ENCODE measurements around the gene B3GNT2.
"Not testable (repeated sequence)": the region's sequence is repeated elsewhere in the genome, so short reads cannot be mapped to it uniquely, and the experiment has no call there.

Gene B3GNT2, protein sequence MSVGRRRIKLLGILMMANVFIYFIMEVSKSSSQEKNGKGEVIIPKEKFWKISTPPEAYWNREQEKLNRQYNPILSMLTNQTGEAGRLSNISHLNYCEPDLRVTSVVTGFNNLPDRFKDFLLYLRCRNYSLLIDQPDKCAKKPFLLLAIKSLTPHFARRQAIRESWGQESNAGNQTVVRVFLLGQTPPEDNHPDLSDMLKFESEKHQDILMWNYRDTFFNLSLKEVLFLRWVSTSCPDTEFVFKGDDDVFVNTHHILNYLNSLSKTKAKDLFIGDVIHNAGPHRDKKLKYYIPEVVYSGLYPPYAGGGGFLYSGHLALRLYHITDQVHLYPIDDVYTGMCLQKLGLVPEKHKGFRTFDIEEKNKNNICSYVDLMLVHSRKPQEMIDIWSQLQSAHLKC

DNA sequence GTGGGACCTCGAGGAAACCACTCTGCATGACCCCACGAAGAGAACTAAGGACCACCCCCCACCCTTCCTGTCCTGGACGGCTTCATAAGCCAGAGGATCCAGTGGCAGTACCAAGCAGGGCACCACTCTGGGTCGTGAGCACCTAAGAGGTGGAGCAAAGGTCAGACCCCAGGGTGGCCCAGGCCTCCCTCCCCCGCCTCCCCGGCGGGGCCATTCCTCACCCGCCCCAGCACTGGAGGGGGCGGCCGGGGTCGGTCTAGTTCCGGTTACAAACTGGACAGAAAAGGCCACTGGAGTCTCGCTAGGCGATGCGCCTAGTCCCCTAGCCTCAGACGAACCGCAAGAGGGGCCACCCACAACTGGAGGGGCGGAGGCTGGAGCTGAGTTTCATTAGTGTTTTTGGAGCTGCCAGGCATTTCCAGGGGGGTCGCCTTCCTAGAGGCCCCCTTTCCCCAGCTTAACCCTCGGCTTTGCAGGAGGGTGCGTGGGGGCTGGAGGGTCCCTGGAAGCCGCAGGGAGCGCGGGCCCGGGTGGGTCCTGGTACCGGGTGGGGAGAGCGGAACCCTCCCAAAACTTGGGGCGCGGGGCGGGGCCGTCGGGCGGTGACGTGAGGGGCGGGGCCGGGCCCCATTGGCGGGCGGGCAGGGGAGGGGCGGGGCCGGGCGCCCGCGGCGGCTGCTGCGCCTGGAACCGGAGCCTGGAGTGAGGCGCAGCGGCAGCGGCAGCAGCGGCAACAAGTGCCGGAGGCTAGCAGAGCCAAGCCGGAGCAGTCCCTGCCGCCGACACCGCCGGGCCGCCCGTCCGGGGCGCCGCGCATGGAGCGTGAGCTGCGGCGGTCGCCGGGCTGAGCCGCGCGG lies at the start of gene B3GNT2:
TSS of gene B3GNT2 (plus strand) at position 695 of the 857 bp plus-strand sequence. CDS start 26,106 bp downstream, outside the sequence.
- no peak for DNase-seq

DNA sequence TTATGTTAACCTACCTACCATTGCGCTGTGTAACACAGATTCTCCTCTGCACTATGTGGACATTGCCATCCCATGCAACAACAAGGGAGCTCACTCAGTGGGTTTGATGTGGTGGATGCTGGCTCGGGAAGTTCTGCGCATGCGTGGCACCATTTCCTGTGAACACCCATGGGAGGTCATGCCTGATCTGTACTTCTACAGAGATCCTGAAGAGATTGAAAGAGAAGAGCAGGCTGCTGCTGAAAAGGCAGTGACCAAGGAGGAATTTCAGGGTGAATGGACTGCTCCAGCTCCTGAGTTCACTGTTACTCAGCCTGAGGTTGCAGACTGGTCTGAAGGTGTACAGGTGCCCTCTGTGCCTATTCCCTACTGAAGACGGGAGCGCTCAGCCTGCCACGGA lies 49.1 kb upstream of the B3GNT2 start:
- DNase-seq, result not testable (repeated sequence)

DNA sequence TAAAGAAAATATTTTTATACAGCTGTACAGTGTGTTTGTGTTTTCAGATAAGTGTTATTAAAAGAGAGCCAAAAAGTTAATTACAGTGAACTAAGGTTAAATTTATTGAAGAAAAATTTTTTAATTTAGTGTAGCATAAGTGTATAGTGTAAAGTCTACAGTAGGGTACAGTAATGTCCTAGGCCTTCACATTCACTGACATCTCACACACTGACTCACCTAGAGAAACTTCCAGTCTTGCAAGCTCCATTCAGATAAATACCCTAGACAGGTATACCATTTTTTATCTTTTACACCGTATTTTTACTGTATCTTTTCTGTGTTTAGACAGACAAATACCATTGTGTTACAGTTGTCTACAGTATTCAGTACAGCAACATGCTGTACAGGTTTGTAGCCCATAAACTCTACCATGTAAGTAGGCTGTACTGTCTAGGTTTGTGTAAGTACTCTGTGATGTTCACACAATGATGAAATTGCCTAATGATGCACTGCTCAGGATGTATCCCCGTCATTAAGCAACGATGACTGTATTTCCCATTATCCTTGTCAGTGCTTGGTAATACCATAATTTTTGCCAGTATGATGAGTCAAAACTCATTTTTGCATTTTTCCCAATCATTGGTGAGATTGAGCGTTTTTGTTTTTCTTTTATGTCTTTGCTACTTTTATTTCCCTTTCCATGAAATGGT lies 48.2 kb upstream of the B3GNT2 start:
- no peak for DNase-seq

DNA sequence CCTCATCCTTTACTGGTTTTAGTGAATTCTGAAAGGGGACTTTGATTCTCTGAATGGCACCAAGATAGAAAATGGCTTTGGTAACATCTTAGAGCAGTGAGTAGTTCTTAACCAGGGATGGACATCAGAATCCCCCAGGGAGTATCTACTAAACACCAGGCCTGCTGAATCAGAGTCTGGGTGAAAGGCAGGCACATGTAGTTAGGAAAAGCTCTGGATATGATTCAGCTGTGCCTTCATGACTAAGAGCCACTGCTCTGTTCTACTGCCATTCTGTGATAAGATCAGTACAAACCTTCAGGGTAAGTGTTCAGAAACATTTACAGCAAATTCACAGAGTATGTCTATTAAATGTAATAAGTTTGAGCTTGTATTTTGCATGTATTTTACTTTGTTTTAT lies 46.2 kb upstream of the B3GNT2 start:
- no peak for DNase-seq

DNA sequence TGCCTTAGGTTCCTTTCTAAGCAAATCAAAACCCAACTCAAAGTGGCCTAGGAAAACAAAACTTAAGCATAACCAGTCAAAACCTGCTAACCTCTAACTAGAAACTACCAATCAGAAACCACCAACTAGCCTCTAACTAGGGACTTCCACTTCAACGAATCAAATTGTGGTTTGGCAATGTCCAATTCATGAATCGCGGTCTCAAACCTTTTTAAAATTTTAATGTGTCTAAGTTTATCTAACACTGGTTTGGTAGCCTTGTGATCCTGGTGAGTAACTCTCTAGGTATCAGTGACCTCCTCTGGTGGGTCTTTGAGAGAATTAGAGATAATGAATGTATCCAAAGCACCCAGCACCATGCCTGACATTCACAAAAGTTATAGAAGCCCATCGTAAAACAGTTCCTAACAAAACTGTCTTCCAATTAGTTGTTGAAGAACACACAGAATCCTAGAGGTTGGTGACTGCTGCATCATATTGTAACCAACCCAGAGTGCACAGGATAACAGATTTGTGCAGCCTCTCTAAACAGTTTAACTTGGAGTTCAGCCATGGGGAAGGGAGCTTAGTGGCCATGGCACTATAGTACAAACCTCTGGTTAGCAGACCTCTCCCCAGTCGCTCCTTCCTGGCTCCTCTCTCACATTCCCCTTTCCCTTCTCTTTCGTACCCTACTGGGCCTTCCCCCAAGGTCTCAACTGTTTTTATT lies 45.2 kb upstream of the B3GNT2 start:
- no peak for DNase-seq

DNA sequence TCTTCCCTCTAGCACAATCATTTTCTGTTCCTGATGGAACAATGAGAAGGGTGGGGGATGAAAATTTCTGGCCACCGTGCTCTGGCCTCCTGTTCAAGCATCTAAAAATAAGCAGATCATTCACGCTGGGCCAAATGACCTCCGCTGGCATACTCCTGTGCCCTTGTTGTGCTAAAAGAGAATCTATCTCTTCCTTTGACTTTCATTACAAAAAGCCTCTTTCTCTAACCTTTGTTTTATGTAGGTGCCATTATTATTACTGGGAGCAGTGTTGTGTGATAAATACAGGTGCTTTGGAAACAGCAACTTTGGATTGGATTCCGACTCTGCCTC lies 44.6 kb upstream of the B3GNT2 start:
- DNase-seq, result no peak

DNA sequence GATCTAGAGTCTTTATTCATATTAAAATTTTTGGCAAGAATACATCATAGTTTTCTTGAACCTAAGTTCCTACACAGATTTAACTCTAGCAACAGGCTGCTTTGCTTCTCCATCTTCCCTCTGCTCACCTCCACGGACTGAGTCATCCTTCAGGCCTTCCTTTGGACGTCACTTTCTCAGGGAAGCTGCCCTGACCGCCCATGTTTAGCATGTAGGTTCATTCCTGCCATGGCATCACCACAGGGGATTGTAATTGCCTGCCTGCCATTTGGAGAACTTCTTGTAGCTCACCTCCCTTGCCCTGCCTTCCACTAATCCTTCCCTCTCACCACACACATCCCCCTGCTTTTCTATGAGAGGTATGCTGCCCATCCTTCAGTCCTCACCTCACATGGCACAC lies 43.9 kb upstream of the B3GNT2 start:
- DNase-seq, result no peak

DNA sequence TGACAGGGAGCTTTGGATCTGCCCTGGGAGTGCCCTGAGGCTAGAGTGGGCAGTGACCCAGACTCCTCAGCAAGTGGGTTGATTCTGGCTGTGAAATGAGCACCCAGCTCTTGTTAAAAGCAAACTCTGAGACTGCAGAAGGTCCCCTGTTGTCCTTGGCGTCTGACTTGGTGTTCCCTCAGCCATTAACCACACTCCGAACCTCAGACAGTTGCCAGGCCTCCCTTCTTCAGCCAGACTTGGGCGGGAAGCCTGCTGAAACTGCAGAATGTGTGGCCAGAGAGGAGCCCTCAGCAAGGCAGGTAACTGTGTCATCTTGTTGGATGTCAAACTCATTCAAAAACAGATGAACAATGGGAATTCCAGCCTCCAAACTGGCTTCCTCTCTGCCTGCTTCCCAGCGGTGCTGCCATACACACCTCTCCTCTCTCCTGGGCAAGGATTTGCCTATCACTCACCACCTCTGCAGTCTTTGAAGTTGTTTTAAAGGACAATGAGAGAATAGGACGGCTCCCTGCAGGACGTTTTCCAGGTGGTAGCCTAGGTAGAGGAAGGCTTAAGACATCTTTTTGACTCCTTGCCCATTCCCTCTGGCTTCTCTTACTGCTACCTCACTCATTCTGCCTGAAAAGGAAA lies 38.9 kb upstream of the B3GNT2 start:
- no peak for DNase-seq

DNA sequence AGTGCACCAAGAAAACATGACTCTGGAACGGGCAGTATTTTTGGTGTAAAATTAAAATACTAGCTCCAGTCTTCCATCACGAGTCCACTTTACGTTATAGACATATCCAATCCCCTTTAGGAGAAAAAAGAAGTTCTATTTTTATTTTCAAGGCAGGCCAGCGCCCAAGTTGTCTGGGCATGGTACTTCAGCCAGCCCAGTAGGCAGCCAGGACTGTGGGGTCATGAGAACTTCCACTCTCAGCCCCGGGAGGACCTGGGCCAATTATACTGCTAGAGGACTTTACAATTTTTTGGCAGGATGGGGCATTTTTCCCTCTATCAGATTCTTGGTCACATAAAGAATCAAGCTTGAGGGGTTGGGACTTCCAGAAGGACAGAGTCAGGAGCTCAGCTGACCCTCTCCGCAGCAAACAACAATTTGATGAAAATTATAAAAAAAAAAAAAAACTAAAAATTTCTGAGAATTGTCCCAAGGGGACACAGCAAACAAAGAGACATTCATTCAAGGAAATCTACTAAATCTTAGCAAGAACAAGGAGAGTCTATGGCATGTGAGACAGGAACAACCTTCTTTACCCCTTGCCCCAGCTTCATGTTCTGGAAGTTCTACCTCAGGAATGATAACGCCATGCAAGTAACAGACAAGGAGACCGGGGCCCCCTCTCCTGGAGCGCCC lies 37.3 kb upstream of the B3GNT2 start:
- no peak for DNase-seq

DNA sequence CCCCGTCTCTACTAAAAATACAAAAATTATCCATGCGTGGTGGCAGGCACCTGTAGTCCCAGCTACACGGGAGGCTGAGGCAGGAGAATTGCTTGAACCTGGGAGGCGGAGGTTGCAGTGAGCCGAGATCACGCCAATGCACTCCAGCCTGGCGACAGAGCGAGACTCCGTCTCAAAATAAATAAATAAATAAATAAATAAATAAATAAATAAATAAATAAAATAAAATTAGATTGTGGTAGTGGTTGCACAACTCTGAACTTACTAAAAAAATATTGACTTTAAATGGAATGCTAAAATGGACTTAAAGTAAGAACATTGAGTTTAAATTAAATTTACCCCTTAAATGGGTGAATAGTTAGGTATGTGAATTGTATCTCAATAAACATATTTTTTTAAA lies 35.2 kb upstream of the B3GNT2 start:
- DNase-seq, result not testable (repeated sequence)

DNA sequence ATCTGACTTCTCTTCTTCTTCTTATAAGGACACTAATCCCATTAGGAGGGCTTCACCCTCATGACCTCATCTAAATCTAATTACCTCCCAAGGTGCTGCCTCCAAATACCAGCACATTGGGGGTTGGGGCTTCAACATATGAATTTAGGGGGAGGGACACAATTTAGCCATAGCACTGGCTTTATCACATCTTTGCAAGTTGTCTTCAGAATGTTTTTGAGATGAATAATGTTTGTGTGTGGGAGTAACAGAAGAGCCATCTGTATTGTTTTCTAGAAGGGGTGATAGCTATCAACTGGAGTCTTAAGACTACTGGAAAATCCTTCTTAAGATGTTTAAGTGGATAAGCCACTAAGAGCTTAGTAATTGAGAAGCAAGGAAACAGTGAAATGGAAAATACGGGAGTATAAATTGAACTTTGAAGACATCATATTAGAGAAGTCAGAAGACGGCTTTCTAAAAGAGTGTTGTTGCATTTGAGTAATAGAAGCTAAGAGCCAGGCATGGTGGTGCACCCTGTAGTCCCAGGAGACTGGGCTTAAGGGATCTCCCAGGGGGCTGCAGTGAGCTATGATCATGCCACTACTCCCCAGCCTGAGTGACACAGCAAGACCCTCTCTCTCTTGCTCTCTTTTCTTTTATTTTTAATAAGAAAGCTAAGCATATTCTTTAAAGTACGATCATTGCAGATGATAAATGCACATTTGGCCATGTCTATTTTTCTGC lies 32.6 kb upstream of the B3GNT2 start:
- DNase-seq, result no peak

DNA sequence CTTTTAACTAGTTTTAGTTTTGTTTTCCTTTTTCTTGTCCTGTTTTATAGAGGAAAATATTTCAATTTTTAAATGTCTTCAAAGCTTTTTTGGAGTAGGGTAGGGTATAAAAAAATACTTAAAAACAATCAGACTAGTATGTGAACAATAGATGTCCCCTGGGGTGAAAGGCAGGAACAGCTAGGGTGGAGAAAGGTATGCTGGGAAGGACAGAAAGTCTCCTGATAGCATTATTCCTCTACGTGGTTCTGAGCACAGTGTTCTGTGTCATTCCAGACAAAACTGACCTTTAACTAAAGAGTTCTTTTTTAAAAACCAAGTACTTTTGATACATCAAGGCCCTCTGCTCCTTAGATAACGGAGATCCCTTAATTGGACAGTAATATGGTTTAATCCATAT lies 32.1 kb upstream of the B3GNT2 start:
- DNase-seq, result no peak

DNA sequence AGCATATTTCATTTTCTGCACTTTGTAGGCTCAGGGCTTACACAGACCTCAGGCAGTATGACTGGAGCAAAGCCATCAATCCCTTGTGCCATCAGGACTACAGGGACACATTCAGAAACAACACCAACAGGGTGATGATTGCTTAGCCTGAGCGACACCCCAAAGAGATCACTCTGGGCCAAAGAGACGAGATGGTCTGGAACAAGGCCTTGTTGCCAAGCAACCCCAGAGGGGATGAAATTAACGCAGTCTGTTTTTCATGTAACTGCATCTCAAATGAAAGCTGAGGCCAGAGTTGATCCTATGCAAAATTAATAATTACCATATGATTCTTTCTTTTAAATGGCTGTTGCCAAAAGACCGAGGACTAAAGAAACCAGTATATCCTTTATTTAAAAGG lies 20.2 kb upstream of the B3GNT2 start:
- DNase-seq, result no peak

DNA sequence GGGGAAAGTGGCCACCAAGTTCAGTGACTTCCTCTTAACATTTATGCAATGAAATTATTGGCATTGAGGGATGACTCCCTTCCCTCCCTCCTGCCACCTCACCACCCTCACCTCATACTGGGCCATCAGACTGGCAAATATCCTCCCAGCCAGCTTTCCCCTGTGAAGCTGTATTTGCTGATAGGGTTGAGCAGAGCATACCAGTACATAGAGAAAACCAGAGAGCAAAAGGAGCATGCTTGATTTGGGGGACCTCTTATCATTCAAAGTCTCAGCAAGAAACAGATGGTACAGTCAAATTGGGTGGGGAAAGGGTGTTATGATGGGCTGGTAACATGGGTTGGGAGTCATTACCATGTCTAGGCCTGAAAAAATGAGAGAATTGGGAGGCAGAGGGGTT lies 19.1 kb upstream of the B3GNT2 start:
- DNase-seq, result no peak

DNA sequence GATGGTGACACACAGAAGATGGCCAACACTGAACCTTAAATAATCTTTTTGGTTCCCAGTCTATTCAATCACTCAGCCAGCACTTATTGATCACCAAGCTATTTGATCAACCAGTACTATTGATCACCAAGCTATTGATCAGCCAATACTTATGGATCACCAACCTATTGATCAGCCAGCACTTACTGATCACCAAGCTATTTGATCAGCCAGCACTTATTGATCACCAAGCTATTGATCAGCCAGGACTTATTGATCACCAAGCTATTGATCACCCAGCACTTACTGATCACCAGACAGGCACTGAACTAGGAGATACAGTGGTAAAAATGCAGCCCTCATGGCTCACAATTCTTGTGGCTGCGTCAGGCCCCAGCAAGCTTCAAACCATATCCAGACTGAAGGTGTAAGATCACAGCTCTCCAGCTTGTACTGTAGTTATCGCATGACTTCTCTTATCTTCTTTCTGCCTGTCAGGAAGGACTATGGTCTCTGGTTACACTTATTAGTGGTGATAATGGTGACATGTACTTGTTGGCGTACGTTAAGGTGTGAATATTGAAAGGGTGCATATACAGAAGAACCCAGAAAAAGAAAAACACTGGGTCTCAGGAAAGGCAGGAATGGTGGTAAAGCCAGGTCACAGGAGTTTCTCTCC lies 18.4 kb upstream of the B3GNT2 start:
- no peak for DNase-seq

DNA sequence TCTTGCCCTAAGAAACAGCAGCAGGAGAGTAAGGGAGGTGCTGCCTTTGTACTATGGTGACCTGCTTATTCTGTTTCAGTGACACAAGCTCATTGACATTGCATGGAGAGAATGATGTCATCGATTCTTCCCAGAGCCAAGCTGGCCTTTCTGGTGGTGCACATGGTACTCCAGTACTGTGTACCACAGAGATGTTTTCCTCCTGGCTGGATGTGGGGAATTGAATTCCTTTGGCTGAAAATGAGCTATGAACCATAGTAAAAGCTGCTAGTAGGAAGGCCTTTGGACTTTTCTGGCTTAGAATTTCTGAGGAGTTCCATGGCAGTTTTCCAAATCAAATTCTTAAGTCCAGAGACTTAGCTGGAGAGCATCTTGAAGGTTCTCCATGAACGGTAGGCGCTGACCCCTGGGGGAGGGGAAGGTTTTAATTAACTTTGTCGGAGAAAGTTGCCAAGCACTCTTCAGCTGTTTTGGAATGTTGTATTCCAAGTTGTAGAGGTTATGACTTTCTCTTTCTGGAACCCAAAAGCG lies 17.1 kb upstream of the B3GNT2 start:
- DNase-seq, result no peak

DNA sequence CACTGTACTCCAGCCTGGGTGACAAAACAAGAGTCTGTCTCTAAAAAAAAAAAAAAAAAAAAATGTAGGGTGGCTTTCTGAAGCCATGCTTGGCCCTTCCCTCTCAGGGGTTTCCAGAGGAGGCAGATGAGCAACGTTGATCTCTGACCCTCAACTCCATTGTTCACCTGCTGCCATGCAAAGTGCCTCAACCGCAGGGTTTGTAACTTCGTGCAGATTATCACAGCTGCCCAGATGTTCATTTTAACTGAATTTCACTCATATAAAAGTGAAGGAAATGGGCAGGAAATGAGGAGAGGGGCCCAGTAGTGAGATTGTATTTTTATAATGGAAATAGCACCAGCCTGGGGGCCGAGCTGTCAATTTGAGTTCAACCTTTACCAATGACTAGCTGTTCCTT lies 14.9 kb upstream of the B3GNT2 start:
- DNase-seq, result no peak

DNA sequence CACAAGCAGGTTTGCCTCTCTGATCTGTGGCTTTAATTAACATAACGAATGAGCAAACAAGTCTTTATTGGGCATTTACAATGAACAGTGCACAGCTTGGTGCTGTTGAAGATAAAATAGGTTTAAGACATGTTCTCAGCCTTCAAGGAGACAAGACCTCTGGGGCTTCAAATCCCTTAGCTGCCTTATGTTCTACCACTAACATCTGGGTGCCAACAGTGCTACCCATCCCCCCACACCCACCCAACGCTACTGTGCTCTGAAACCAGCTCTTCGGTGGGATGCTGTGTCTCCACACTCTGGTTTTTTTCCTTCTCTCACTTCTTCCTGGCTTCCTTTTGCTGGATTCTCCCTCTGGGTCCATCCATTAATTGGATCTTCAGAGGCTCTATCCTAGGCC lies 14.1 kb upstream of the B3GNT2 start:
- DNase-seq, result no peak

DNA sequence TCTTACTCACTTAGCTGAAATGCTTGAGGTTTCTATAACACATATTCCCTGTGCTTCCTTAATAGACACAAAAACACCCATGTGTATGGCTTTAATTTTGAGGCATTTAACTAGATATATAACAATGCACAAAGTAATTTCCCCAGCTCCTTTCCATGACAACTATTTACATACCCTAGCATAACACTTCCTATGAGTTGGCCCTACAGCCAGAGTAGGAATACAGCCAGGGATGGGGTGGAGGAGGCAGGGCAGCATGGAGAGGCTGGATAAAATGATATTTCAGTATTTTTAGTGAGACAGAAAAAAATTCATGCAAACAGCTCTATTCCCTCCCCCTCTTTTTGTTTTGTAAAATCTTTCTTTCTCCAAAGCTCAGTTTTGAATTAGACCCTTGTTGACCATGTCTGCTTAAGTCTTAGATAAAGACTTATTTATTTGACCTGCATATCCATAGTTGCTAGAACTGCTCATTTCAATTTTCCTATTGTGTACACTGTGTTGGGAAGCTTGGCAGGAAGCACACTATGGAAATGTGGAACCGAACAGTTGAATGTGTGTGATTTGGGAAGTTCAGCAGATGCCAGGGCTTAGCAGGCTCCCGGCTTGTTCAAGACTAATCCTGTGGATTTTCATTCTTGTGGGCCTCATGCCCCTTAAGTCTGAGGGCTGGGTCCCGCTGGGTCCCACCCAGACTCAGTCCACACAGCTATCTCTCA lies 11.2 kb upstream of the B3GNT2 start:
- no peak for DNase-seq

All from NCI-H1417 treated with DMSO at 0.1 percent for 48 hours (cell line).